Left lung (tissue), 10 donors: ENCODE results near the gene ARHGEF28. TPM values are rescaled to one million over a fixed set of nuclear protein-coding genes. Genes with fewer than 3 reads are reported as not detected.

ENCODE experiments used
- ATAC-seq: fragments of 200-7000 bp; cut with Tn5 transposase; one replicate; pipeline ENCODE4 v1.9.1; 2020; ENCODE audit warnings: moderate library complexity
- DNase-seq, 4 donors: peaks; one replicate each; pipeline ENCODE4 v3.0.0-alpha.2; 2013 to 2020
- H3K27ac ChIP-seq, 2 donors: fragments of 200-600 bp; sonication (generic) in 1 of 2; one replicate each; pipeline versions ENCODE4 v1.5.0 to v1.8.0; 2020 to 2021
- H3K27me3 ChIP-seq, 2 donors: fragments of 200-600 bp; sonication (generic) in 1 of 2; one replicate each; pipeline versions ENCODE4 v1.5.0 to v1.8.0; 2020 to 2021
- H3K36me3 ChIP-seq, 2 donors: fragments of 200-600 bp; sonication (generic) in 1 of 2; one replicate each; pipeline versions ENCODE4 v1.5.0 to v1.8.0; 2020 to 2021
- H3K4me1 ChIP-seq, 2 donors: fragments of 200-600 bp; one replicate each; pipeline ENCODE4 v1.8.0; 2021
- H3K4me3 ChIP-seq, 2 donors: fragments of 200-600 bp; sonication (generic) in 1 of 2; one replicate each; pipeline versions ENCODE4 v1.5.0 to v1.8.0; 2020 to 2021; ENCODE audit warnings: mild to moderate bottlenecking in 1 of 2
- H3K9me3 ChIP-seq, 2 donors: fragments of 200-600 bp; sonication (generic) in 1 of 2; one replicate each; pipeline versions ENCODE4 v1.5.0 to v1.8.0; 2020 to 2021
- intact Hi-C, 2 donors: fragments of 100-400 bp; cut with DNase I; formaldehyde crosslinking; loops; one replicate each; pipeline versions ENCODE4 v1.11.2 to v1.14.2; 2022
- polyA plus RNA-seq, 6 donors: library from polyadenylated mRNA; unstranded; fragments of 120-200 nt; gene quantifications; one replicate each; pipeline ENCODE4 v1.2.1, GENCODE V29; 2013; ENCODE audit not compliant: insufficient read length in 6 of 6
- total RNA-seq, 2 donors: library from RNA; stranded (reverse); fragmentation: NEBNext Ultra II Directional; extraction: Animal tissue kit (Norgen Biotek cat#: 25700); gene quantifications; one replicate each; pipeline ENCODE4 v1.2.1, GENCODE V29; 2021
- TF ChIP-seq, protein P1 (sequence below), 2 donors: fragments of 200-600 bp; sonication (generic) in 1 of 2; IDR thresholded peaks; one replicate each; pipeline versions ENCODE4 v1.5.0 to v1.8.0; 2021; ENCODE audit warnings: antibody characterized with exemption in 2 of 2
- donor health status: DM: no; HTN: yes; CAD: no.
- donor health status: DM: no; HTN: no; CAD: no.

ARHGEF28 gene
- total and polyA plus RNA-seq, 8 donors: 8.4 to 16.4 (median 10.3) TPM

DNA sequence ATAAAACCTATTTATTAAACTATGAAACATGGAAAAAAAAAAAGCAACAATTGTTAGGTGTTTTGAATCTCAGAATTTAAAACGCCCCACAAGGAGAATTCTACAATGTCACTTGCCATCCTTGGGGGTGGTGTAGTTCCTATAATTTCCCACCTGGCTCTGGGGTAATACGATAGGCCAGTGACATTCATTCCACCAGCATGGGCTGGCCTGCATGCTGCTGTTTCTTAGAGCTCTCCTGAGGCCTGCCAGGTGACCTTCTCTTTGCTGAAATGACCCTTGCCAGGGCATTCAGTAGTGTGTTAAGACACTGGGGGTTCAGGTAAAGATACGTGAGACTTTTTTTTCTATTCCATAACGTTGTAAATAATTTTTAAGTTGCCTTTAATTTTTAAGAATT lies 10.0 kb upstream of the ARHGEF28 start:
- ATAC-seq (no peak), DNase-seq (no peak)
- no peak overlapping the region for H3K27ac ChIP-seq
- TF ChIP-seq, protein P1, sequence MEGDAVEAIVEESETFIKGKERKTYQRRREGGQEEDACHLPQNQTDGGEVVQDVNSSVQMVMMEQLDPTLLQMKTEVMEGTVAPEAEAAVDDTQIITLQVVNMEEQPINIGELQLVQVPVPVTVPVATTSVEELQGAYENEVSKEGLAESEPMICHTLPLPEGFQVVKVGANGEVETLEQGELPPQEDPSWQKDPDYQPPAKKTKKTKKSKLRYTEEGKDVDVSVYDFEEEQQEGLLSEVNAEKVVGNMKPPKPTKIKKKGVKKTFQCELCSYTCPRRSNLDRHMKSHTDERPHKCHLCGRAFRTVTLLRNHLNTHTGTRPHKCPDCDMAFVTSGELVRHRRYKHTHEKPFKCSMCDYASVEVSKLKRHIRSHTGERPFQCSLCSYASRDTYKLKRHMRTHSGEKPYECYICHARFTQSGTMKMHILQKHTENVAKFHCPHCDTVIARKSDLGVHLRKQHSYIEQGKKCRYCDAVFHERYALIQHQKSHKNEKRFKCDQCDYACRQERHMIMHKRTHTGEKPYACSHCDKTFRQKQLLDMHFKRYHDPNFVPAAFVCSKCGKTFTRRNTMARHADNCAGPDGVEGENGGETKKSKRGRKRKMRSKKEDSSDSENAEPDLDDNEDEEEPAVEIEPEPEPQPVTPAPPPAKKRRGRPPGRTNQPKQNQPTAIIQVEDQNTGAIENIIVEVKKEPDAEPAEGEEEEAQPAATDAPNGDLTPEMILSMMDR (IDR thresholded peaks at IDR 0.05): no peak
- no peak overlapping the region for H3K4me3 ChIP-seq
- H3K27me3 ChIP-seq: no peaks in the 10 kb centered on the region
- H3K9me3 ChIP-seq: no peaks in the 10 kb centered on the region
- H3K36me3 ChIP-seq: no peaks in the 10 kb centered on the region
- H3K4me1 ChIP-seq: no peaks in the 10 kb centered on the region
- intact Hi-C loops: no loop called here

DNA sequence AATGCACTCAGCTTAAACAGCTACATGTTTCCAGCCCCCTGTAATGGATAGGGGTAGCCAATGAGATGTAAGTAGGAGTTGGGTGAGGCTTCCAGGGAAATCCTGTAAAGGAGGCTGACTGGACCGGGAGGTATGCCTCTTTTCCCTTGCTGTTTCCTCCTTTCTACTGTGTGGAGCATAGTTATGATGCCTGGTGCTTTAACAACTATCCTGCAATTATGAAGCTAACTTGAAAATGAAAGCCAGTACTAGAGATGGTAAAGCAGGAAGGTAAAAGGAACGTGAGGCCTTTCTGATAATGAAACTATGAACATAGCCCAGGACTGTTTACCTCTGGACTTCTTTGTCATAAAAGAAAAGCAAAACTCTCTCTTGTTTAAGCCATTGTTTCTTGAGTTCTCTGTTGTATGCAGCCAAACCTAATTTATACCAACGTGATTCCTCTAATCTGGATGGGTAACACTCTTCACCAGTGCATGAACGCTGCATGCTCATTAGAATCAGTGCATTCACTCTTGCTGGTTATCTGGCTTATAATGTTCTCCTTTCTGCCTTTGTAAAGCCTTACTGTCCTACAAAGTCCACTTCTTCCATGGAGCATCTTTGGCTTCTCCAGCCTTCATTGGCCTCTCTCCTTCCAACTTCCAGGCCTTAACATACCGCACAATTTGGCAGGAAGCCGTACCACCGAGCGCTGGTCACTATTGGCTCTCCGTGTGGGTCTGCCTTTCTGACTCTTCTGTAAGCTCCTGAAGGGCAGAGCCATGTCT lies 8.3 kb upstream of the ARHGEF28 start:
- DNase-seq (no peak), ATAC-seq (no peak)
- no peaks in the 10 kb centered on the region for H3K36me3 ChIP-seq
- no peaks in the 10 kb centered on the region for H3K9me3 ChIP-seq
- H3K4me1 ChIP-seq: no peaks in the 10 kb centered on the region
- H3K27me3 ChIP-seq: no peaks in the 10 kb centered on the region
- TF ChIP-seq, protein P1 (IDR thresholded peaks at IDR 0.05): no peak
- no peak overlapping the region for H3K27ac ChIP-seq
- H3K4me3 ChIP-seq: no peak overlapping the region
- intact Hi-C loops: no loop called here

DNA sequence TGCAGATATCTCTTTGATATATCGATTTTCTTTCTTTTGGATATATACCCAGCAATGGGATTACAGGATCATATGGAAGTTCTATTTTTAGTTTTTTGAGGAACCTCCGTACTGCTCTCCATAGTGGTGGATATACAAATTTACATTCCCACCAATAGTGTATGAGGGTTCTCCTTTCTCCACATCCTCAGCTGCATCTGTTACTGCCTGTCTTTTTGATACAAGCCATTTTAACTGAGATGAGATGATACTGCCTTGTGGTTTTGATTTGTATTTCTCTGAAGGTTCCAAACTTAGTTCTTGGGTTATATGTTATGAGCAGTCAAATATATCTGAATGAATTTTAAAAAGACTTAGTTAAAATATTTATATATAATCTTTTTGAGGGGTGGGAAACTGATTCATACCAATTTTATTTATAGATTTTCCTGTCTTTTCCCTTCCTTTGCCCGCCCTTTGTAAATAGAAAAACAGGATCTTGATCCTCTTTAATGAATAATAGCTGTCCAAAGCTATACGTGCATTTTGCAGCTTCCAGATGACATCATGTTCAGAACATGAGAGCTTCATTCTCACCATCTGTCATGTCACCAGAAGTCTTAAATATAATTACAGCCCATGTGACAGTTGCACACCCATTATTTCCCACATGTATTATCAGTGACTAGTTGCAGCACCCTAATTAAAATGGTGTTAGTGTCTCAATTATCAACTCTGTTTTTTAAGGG lies 6.2 kb upstream of the ARHGEF28 start:
- Histone ChIP-seq H3K36me3 (no peaks in the 10 kb centered on the region), H3K4me3 (no peak overlapping the region), H3K4me1 (no peaks in the 10 kb centered on the region), H3K9me3 (no peaks in the 10 kb centered on the region), H3K27me3 (peaks cover 0 to 4% of the 10 kb centered on the region in 2 donors), H3K27ac (no peak overlapping the region)
- TF ChIP-seq, protein P1 (IDR thresholded peaks at IDR 0.05): no peak
- no peak for ATAC-seq
- no peak for DNase-seq
- intact Hi-C loops: no loop called here

DNA sequence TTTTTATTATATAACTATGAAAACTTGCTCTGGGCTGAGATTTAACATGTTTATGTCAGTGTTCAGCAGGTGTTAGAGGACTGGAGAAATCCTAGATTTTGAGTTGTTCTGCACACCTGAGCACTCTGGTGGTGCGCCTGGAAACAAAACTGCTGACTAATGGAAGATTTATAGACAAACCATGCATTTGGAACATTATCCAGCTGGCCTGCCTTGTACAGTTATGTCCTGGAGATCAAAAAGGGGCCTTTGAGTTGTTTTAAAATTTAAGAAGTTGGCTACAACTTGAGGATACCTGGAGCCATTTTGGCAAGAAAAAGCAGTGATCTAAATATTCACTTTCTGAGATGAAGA lies 5.7 kb upstream of the ARHGEF28 start:
- Histone ChIP-seq H3K27me3 (peaks cover 0 to 9% of the 10 kb centered on the region in 2 donors), H3K36me3 (no peaks in the 10 kb centered on the region), H3K4me3 (no peak overlapping the region), H3K9me3 (no peaks in the 10 kb centered on the region), H3K4me1 (peaks cover 0 to 2% of the 10 kb centered on the region in 2 donors), H3K27ac (no peak overlapping the region)
- no peak for DNase-seq
- intact Hi-C loops: no loop called here
- no peak for ATAC-seq
- TF ChIP-seq, protein P1 (IDR thresholded peaks at IDR 0.05): no peak

DNA sequence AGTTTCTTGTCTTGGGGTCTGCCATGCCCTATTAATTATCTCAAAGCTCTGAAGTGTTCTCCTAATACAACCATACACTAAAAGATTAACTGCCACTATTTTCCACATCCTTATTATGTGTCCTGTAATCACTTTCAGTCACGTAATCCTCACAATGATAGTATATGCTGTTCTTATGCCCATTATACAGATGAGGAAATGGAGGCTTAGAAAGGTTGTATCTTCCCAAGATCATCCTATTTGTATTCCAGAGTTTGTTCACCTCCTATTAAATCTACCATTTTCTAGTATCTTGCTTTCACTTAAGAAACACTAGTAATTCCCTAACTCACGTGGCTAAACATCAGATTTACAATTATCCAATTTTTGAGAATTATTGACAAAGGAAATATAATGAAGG lies 2.9 kb upstream of the ARHGEF28 start:
- intact Hi-C loops: no loop called here
- Histone ChIP-seq H3K27me3 (peaks cover 0 to 36% of the 10 kb centered on the region in 2 donors), H3K36me3 (no peaks in the 10 kb centered on the region), H3K4me3 (no peak overlapping the region), H3K27ac (no peak overlapping the region), H3K9me3 (no peaks in the 10 kb centered on the region), H3K4me1 (peaks cover 0 to 16% of the 10 kb centered on the region in 2 donors)
- DNase-seq (no peak), ATAC-seq (no peak)
- TF ChIP-seq, protein P1 (IDR thresholded peaks at IDR 0.05): no peak
